Stimulated activated CD8-positive, alpha-beta memory T cell treated with anti-CD3 and anti-CD28 coated beads, Interleukin-7, amount 100 ng/mL, for 1 hour (primary cell): ENCODE measurements around the gene BMERB1.

Experiments used
- DNase-seq, 2 donors: peaks; one replicate each; pipeline ENCODE4 v3.0.0-alpha.2; 2020; ENCODE audit warnings: low read depth in 2 of 2

Gene BMERB1

DNA sequence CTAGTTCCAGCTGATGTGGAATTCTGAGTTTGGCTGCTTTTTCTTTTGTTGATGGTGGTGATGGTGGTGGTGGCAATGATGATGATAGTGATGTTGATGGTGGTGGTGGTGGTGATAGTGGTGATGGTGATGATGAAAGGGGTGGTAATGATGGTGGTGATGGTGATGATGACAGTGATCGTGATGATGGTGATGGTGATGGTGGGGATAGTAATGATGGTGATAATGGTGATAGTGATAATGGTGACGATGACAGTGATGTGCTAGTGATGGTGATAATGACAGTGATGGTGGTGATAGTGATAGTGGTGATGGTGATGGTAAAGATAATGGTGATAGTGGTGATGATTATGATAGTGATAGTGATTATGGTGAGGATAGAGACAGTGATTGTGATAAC, 61.5 kb downstream of the BMERB1 start:
- no peak for DNase-seq

DNA sequence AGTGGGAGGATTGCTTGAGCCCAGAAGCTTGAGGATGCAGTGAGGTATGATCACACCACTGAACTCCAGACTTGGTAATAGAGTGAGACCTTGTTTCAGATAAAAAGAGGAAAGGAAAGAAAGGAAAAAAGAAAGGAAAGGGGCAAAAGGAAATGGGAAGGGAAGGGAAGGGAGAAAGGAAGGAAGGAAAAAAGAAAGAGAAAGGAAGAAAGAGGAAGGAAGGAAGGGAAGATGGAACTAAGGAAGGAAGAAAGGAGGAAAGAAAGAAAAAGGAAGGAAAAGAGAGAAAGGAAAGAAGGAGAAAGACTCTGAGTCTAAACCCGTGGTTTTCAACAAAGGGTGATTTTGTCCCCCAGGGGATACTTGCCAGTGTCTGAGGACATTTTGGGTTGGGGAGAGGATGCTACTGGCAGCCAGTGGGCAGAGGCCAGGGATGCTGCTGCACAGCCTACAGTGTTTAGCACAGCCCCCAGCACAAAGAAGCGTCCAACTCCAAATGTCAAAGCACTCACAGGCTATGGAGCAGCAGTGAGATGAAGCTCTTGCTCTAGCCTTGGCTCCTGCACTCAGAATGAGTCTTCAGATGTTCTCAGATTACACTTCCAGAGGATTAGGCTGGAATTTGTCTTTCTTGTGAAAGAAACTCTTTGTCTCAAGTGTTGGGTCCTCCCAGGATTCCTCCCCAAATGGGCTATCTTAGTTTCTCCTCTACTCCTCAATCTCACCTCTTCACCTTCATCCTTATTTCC, 64.2 kb downstream of the BMERB1 start:
- DNase-seq: no peak

DNA sequence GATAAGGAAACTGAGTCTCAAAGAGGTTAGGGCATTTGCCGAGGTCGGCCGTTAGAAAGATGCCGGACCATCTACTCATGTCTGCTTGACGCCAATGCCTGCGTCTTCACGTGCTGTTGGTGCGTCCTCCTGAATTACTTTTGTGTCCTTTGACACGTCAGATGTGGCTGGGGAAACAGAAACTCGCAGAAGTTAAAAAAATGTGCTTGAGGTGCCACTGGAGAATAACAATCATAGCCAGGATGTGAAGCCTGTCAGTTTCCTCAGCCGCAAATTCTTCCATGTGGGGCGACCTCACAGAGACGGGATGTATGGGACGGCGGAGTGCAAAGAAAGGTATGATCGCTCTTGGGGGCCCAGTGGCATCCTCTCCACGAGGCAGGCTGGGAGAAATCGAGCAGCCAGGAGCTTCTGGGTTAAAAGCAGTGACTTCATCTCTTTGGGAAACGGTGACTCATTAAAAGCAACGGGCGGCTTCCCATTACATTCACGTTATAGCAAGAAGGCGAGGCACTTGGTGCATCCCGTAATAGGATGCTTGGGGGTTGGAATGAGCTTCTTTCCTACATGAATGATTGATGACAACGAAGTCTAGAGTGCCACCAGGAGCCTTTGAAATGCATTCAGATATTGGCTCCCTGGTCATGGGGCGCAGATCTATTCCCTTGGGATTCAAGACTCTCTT, 67.8 kb downstream of the BMERB1 start:
- DNase-seq: no peak

GRCh38 chr16:15506441-15506840, 72.1 kb downstream of the BMERB1 start:
- no peak for DNase-seq

GRCh38 chr16:15507301-15507958, 73.0 kb downstream of the BMERB1 start:
- DNase-seq: no peak

GRCh38 chr16:15507959-15508627, 73.7 kb downstream of the BMERB1 start:
- no peak for DNase-seq

GRCh38 chr16:15509051-15509592, 74.7 kb downstream of the BMERB1 start:
- DNase-seq: no peak

- DNase-seq: no peak
These were observed 75.5 kb downstream of the BMERB1 start for GRCh38 chr16:15509593-15510535.

DNA sequence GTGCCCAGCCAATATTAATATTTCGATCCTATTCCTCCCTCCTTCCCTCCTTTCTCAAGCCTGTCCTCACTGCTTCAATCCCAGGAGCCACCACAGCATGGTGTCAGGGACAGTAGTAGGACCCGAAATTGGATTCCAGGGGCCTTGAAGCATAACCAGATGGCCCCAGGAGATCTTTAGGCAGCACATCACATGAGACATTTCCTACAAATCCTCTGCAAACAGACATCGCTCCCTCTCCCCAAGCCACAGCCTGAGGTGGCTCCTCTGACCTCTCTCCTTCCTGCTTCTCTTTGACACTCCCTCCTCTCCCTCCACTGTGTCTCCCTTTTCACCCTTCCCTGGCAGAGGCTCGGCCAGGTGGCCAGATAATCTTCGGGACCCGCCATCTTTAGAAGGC, 76.6 kb downstream of the BMERB1 start:
- no peak for DNase-seq

DNA sequence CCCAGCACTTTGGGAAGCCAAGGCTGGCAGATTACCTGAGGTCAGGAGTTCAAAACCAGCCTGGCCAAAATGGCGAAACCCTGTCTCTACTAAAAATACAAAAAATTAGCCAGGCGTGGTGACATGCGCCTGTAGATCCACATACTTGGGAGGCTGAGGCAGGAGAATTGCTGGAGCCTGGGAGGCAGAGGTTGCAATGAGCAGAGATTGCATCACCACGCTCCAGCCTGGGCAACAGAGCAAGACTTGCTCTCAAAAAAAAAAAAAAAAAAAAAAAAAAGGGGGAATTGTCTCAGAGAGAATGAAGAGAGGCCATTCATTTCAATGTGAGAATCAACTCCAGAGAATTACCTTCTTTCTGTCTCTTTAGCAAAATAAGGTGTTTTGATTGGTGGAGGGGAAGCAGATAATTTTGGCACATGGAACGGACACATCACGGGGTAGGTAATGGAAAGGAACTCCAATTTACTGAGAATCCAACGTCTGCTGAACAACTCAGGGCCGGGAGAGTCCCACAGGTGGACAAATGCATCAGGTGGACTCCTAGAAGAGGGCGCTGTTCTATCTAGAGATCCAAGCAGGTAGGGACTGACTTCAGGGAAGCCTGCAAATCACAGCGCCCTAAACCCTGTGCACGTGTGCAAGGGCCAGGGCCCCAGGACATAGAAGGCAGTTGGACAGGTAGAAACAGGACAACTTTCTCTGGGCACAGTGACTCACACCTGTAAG, 77.5 kb downstream of the BMERB1 start:
- no peak for DNase-seq

DNA sequence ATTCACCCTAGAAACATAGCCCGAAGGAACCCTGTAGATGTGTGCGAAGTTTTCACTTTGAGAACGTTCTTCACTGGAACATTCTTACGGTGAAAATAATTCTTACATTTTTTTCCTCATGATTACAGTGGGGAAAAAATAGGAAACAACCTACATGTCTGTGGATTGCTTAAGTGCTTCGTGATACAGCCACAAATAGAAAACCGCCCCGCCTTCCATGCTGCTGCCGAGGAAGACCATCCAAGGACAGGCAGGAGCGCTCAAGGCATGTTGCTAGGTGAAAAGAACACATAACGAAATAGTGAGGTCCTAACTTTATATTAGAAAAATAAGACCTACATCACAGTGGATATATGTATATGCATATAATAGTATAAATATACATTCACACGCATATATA, 78.8 kb downstream of the BMERB1 start:
- DNase-seq: no peak

DNA sequence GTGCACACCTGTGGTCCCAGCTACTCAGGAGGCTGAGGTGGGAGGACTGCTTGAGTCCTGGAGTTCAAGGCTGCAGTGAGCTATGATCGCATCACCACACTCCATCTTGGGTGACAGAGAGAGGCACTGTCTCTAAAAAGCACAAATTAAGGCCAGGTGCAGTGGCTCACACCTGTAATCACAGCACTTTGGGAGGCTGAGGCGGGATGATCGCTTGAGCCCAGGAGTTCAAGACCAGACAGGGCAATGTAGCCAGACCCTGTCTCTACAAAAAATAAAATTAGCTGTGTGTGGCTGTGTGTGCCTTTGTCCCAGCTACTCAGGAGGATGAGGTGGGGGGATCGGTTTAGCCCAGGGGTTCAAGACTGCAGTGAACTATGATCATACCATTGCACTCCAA, 81.6 kb downstream of the BMERB1 start:
- no peak for DNase-seq

DNA sequence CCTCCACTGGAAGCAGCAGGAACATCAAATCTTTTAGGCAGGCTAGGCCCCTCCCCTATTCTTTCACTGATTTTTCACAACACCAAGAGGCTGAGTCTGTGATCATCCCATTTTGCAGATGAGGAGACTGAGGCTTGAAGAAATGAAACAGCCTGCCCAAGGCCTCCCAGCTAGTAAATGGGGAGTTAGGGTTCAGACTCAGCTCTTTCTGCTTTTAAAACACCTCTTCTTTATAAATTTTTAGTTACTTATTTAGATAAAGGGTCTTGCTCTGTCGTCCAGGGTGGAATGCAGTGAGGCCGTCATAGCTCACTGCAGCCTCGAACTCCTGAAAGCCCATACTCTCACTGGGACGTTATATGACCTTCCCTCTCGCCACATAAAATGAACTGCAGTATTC, 82.2 kb downstream of the BMERB1 start:
- DNase-seq: no peak

GRCh38 chr16:15517743-15518377, 83.5 kb downstream of the BMERB1 start:
- DNase-seq: no peak

DNA sequence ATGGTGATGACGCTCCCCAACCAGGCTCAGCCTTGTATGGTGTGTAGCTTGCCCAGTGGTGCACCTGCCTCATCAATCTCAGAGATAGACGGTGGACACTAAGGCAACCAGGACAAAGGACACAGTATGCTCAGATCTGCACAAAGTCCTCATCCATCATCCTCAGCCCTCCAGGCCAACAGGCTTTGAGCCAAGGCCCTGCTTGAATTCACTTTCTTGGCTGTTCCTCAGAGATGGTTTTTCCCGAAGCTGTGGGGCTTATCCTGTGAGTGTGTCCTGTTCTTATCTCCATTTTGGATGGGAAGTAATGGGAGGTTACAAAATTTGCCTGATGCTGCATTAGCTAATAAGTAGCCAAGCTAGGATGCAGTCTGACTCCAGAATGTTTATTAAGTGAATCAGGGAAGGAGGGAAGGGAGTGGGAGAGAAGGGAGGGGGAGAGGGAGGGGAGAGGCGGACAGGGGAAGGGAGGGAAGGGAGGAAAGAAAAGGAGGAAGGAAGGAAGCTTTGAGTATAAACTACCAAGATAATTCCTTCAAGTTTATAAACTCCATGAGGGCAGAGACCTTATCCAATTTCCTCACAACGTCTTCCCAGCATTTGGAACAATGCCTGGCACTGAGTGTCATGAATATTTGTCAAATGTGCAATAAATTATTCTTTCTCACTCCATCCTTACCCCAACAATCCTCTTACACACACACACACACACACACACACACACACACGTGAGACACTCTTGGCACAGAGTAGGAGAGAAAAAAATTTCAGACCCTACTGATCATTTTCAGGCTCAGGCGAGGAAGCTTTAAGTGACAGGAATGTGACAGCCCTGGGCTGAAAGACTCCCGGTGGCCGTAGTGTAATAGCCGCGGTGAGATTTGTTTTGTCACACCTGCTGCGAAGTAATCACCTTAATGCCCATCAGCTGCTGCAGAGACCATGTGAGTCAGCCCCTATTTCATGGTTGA, 84.3 kb downstream of the BMERB1 start:
- DNase-seq: no peak

DNA sequence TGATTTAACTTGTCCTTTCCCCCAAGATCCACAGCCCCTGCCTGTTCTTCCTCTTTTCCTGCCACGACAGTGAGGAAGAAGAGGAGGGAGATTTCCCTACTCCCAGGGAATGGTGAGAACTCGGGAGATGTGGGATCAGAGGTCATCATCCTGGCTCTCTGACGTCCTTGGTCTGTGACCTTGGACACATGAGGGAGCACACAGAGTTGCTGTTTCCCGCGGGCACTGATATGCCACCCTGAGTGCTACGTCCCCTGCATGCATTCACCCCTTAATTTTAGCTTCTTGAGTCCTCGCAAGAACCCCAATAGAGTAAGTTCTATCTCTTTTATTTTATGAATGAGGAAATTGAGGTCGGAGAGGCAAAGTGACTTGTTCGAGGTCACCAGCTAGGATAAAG, 85.4 kb downstream of the BMERB1 start:
- no peak for DNase-seq

- DNase-seq: no peak
These were observed 87.0 kb downstream of the BMERB1 start for GRCh38 chr16:15521390-15521757.

GRCh38 chr16:15521758-15522509, 87.5 kb downstream of the BMERB1 start:
- DNase-seq: no peak
